GM19240 (cell line): Measurements from ENCODE around the gene KRT39.
"Not testable (repeated sequence)": the region's sequence is repeated elsewhere in the genome, so short reads cannot be mapped to it uniquely, and the experiment has no call there.

Source experiments
- DNase-seq: peaks from one replicate; pipeline ENCODE4 v3.0.0; 2011; ENCODE audit warnings: low spot score; ENCODE audit not compliant: insufficient read length

KRT39 gene

GRCh38 chr17:40966848-40967247 is at the start of gene KRT39:
Gene KRT39, minus strand, starts transcription at chr17:40966948. Its CDS starts 92 bp downstream, at chr17:40966856.
- DNase-seq: no peak

GRCh38 chr17:41015454-41015853 is 48.7 kb upstream of the KRT39 start:
- DNase-seq: no peak

GRCh38 chr17:41013606-41014005 is 46.9 kb upstream of the KRT39 start:
- no peak for DNase-seq

- DNase-seq: no peak
Measured at GRCh38 chr17:41013181-41013580, 46.4 kb upstream of the KRT39 start.

GRCh38 chr17:41012326-41013120 is 45.8 kb upstream of the KRT39 start:
- DNase-seq: no peak

- DNase-seq: no peak
Measured at GRCh38 chr17:41010441-41010840, 43.7 kb upstream of the KRT39 start.

GRCh38 chr17:41009936-41010335 is 43.2 kb upstream of the KRT39 start:
- no peak for DNase-seq

- no peak for DNase-seq
Measured at GRCh38 chr17:41009301-41009760, 42.6 kb upstream of the KRT39 start.

GRCh38 chr17:41008811-41009210 is 42.1 kb upstream of the KRT39 start, which contains the start of gene KRTAP3-1:
Gene KRTAP3-1, minus strand, starts transcription at chr17:41009128. Its CDS starts 54 bp downstream, at chr17:41009074.
- DNase-seq: no peak

GRCh38 chr17:41004397-41004796 is 37.6 kb upstream of the KRT39 start:
- no peak for DNase-seq

- no peak for DNase-seq
Measured at GRCh38 chr17:41003926-41004325, 37.2 kb upstream of the KRT39 start.

- DNase-seq: no peak
Measured at GRCh38 chr17:41002814-41003213, 36.1 kb upstream of the KRT39 start.

GRCh38 chr17:41001795-41002194 is 35.0 kb upstream of the KRT39 start:
- DNase-seq: no peak

GRCh38 chr17:40999563-40999962 is 32.8 kb upstream of the KRT39 start, which contains the start of gene KRTAP3-2:
Gene KRTAP3-2, minus strand, starts transcription at chr17:40999906. Its CDS starts 53 bp downstream, at chr17:40999853.
- not testable (repeated sequence) for DNase-seq

GRCh38 chr17:40997361-40997760 is 30.6 kb upstream of the KRT39 start:
- no peak for DNase-seq

GRCh38 chr17:40996829-40997228 is 30.1 kb upstream of the KRT39 start:
- no peak for DNase-seq

- no peak for DNase-seq
Measured at GRCh38 chr17:40995116-40995515, 28.4 kb upstream of the KRT39 start.

- no peak for DNase-seq
Measured at GRCh38 chr17:40993839-40994238, 27.1 kb upstream of the KRT39 start, which contains the start of gene KRTAP3-3. Gene KRTAP3-3, minus strand, starts transcription at chr17:40994164. Its CDS starts 67 bp downstream, at chr17:40994097.

- no peak for DNase-seq
Measured at GRCh38 chr17:40993084-40993483, 26.3 kb upstream of the KRT39 start.

- no peak for DNase-seq
Measured at GRCh38 chr17:40992666-40993065, 25.9 kb upstream of the KRT39 start.

- DNase-seq: no peak
Measured at GRCh38 chr17:40986920-40987319, 20.2 kb upstream of the KRT39 start.

- DNase-seq: no peak
Measured at GRCh38 chr17:40984226-40984625, 17.5 kb upstream of the KRT39 start, which contains the start of gene KRT40. Gene KRT40, minus strand, starts transcription at chr17:40984326. Its CDS starts 53 bp downstream, at chr17:40984273.

- DNase-seq: no peak
Measured at GRCh38 chr17:40981115-40981514, 14.4 kb upstream of the KRT39 start.
